ENCODE results near the gene CYP4Z1.

DNA sequence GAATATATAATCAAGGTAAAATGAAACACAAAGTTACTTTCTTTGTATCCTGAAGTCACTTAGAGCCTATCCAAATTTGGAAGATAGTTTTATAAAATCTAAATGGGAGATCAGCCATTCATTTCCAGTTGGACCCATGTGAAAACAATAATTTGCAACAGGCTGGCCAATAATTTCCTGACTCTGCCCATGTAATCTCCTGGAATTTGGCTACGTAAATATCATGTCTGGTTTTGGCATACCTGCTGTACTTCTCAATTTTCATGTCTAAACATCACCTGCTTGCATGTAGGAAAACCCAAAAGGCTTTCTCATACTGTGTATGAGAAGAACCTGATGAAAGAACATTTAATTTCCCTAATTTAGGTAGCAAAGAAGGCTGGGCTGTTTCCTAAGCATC, 7.7 kb upstream of the CYP4Z1 start:
- TF ChIP-seq ISL1 (CRISPR knock-in tag; IDR thresholded peaks at IDR 0.05) = no peak
- TF ChIP-seq ZFP30 (CRISPR knock-in tag; IDR thresholded peaks at IDR 0.05) = no peak
- TF ChIP-seq, protein P1, sequence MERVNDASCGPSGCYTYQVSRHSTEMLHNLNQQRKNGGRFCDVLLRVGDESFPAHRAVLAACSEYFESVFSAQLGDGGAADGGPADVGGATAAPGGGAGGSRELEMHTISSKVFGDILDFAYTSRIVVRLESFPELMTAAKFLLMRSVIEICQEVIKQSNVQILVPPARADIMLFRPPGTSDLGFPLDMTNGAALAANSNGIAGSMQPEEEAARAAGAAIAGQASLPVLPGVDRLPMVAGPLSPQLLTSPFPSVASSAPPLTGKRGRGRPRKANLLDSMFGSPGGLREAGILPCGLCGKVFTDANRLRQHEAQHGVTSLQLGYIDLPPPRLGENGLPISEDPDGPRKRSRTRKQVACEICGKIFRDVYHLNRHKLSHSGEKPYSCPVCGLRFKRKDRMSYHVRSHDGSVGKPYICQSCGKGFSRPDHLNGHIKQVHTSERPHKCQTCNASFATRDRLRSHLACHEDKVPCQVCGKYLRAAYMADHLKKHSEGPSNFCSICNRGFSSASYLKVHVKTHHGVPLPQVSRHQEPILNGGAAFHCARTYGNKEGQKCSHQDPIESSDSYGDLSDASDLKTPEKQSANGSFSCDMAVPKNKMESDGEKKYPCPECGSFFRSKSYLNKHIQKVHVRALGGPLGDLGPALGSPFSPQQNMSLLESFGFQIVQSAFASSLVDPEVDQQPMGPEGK (CRISPR knock-in tag; IDR thresholded peaks at IDR 0.05; ENCODE audit: borderline replicate concordance) = no peak
